HFF-Myc (cell line): ENCODE measurements around the gene CFAP251.

Source experiments
- DNase-seq: peaks from one replicate; pipeline ENCODE4 v3.0.0-alpha.2; 2011; ENCODE audit warnings: low read depth; ENCODE audit errors: extremely low read depth
- H3K4me3 ChIP-seq: replicated peaks from 2 replicates; pipeline ENCODE4 v1.5.1; 2011; ENCODE audit warnings: low read depth, mild to moderate bottlenecking, control low read depth, low read length
- TF ChIP-seq, protein P1 (sequence below): IDR thresholded peaks from 2 replicates; pipeline ENCODE4 v1.5.1; 2012; ENCODE audit warnings: mild to moderate bottlenecking, low read depth, low read length, control low read depth; ENCODE audit errors: missing control alignments

The CFAP251 gene

DNA sequence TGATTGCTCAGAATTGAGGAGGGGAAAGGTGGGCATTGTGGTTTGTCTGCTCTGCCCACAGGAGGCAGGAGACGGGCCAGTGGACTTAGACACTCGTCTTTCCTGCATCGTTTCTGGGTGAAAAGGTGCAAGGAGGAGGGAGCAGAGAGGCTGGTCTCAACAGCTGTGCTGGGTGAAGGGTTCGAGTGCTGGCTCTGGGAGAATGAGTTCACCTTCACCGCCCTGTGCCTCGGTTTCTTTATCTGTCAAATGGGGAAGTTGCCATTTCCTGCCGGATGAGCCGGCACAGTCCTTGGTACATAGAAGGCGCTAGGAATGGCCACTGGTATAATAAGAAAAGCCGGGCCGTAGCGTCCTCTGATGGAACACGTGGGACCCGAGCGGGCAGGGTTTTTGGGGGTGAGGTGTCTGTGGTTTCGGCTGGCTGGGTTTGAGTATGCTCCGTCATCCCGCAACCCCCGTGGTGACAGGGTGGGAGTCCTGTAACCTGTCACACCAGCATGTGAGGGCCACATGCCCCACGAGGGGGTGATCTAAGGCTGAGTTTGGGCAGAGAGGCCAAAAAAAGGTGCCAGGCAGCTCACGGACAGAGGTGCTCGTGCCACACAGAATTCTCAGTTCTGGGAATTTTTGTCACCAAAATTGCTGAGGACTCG is 110.6 kb downstream of the CFAP251 start:
- no peak overlapping the region for H3K4me3 ChIP-seq
- TF ChIP-seq, protein P1, sequence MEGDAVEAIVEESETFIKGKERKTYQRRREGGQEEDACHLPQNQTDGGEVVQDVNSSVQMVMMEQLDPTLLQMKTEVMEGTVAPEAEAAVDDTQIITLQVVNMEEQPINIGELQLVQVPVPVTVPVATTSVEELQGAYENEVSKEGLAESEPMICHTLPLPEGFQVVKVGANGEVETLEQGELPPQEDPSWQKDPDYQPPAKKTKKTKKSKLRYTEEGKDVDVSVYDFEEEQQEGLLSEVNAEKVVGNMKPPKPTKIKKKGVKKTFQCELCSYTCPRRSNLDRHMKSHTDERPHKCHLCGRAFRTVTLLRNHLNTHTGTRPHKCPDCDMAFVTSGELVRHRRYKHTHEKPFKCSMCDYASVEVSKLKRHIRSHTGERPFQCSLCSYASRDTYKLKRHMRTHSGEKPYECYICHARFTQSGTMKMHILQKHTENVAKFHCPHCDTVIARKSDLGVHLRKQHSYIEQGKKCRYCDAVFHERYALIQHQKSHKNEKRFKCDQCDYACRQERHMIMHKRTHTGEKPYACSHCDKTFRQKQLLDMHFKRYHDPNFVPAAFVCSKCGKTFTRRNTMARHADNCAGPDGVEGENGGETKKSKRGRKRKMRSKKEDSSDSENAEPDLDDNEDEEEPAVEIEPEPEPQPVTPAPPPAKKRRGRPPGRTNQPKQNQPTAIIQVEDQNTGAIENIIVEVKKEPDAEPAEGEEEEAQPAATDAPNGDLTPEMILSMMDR = no peak
- no peak for DNase-seq

DNA sequence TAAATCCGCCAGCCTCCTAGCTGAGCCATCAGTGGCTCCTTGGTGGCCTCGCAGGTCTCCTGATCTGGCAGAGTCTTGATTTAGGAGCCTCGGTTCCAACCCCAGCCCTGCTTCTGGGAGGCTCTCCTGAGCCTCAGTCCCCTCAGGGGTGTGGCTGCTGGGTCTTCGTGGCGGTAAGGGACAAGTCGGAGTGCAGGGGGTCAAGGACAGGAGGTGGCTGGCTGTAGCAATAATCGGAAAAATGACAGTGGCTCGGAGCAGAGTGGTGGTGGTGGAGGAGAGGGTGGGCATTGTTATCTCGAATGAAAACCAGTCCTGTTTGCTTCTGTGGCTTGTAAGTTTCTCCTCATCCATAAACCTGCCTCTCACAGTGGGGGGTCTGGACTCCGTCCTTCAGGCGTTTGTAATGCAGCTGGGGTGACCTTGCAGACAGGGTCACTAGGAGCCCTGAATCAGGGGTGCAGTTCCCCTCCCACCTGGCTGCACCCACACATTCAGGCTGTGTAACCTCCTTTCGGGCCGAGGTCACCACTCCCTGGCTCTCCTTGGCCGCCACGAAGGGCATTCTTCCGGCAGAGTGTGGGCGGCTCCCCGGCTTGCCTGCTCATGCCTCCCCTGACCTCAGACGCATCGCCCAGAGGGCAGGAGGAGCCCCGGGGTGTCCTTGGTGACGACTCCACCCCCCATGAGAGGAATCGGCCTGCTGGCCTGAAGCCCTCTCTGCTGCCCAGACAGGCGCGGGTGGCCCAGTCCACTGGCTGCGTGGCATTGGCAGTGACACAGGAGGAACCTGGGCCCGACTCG is 111.4 kb downstream of the CFAP251 start:
- no peak overlapping the region for H3K4me3 ChIP-seq
- TF ChIP-seq, protein P1 = no peak
- no peak for DNase-seq

DNA sequence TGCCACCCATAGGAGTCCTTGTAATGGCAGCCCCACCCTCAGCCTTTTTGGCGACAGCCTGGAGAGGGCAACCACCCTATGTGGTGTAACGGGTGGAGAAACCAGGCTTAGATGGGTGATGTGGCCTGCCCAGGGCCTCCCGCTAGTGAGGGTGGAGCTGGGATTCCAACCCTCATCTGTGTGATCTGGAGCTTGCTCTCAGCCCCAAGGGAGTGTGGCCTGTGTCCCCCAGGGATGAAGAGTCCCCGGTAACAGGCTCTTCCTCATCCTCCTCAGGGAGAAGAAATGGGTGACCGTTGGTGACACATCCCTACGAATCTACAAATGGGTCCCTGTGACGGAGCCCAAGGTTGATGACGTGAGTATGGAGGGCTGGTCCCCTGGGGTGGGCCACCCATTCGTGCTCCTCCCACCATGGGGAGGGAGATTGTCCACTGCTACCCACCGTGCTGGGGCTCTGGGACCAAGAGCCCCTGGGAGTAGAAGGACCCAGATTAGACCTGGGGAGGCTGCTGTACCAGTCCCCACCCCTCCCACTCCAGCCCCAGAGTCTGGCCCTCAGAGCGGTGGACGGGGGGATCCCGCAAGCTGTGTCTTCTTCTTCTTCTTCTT is 112.1 kb downstream of the CFAP251 start:
- H3K4me3 ChIP-seq = no peak overlapping the region
- no peak for DNase-seq
- TF ChIP-seq, protein P1 = no peak

DNA sequence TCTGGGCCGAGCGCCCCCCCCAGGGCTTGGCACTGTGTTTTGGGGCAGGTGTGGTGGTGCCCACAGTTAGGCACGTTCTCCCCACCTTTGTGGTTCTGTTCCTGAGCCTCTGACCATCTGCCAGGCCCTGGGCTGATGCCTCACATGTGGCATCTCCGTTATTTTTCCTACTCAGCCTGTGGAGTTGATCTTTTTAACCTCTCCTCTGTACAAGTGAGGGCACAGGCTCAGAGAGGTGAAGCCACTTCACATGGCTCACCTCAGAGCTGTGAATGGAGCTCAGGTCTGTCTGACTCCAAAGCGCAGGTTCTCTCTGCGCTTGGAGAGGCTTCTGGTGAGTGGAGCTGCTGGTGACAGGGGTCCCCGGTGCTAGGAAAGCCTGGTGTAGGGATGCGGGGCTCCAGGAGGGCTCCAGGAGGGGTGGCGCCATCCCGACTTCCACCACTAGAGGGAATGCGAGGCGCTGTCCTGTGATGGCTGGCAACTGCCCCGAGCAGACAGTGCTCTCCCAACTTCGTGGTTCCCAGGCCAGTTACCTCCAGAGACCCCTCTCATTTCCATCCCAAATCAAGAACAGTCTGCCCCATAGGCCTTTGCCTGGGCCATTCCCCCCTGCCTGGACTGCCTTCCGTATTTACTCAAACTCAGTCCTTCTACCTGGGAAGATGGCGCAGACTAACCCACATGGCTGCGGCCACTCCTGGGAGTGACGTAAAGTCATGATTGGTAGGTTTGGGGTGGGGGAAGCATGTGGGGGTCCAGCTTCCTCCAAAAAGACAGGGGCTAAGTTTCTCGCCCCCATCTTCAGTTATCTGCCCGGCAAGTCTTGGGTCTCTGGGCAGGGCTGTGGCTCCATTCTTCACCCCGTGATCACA is 113.2 kb downstream of the CFAP251 start:
- DNase-seq = no peak
- TF ChIP-seq, protein P1 = peak; percentile 83
- H3K4me3 ChIP-seq = no peak overlapping the region

DNA sequence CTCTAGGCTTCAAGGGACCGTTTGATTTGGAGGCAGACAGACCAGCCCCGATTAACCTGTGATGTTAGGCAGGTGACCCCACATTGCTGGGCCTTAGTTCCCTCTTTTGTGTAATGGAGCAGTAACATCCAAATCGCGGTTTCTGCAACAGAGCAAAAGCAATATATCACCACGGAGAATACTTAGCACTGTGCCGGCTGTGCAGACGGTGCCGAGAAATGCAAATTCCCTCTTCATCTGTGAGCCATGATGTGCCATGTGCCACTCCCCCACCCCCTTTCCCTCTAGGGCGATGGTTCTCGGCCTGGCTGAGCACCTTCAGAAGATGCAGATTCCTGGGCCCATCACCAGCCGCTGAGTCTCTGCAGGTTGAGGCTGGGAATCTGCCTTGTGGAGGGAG is 114.2 kb downstream of the CFAP251 start:
- DNase-seq = no peak
- TF ChIP-seq, protein P1 = no peak
- no peak overlapping the region for H3K4me3 ChIP-seq

DNA sequence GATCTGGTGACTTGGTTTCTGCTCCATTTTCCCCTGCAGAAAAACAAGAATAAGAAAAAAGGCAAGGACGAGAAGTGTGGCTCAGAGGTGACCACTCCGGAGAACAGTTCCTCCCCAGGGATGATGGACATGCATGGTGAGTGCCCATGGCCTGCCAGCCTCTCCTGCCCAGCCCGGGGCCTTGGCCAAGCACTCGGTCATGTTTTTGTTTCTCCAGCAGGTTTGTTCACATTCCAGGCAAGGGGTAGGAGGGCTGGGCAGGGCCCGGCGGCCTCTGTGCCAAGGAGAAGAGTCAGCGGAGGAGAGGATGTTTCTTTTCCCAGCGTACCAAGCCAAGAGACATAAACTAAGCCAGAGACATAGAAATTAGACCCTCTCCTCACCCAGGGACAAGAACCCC is 116.9 kb downstream of the CFAP251 start:
- no peak for DNase-seq
- TF ChIP-seq, protein P1 = no peak

More for the DNA sequence above, 116.9 kb downstream of the CFAP251 start:
- no peak overlapping the region for H3K4me3 ChIP-seq
